K562 (cell line): ENCODE data around the gene HSD11B2.

Source experiments
- CTCF ChIP-seq, 3 experiments: IDR thresholded peaks in 2 of 3; conservative IDR thresholded peaks in 1 of 3; 2 replicates each; pipeline ENCODE4 v1.5.1; 2011 to 2012; ENCODE audit warnings: low read length in 3 of 3, mild to moderate bottlenecking in 3 of 3, control low read depth in 2 of 3, improper control_type of control experiment in 1 of 3, inconsistent platforms in 1 of 3, low read depth in 1 of 3, mixed read lengths in 1 of 3, moderate library complexity in 1 of 3; ENCODE audit not compliant: insufficient read depth in 2 of 3
- CXXC5 ChIP-seq: fragments of 250-450 bp; sonication (Bioruptor Pico); IDR thresholded peaks from 2 replicates; pipeline ENCODE4 v1.8.0; 2022; ENCODE audit warnings: inconsistent platforms, mild to moderate bottlenecking, moderate library complexity
- EP300 ChIP-seq: IDR thresholded peaks from 2 replicates; pipeline ENCODE4 v1.6.1; 2012; ENCODE audit warnings: low read length, improper control_type of control experiment
- EZH2 ChIP-seq: IDR thresholded peaks from 2 replicates; pipeline ENCODE4 v1.6.1; 2012; ENCODE audit warnings: low read depth, mild to moderate bottlenecking, inconsistent platforms, low read length, borderline replicate concordance
- GABPB1 ChIP-seq: sonication (generic); formaldehyde crosslinking; IDR thresholded peaks from 2 replicates; pipeline ENCODE4 v1.8.0; 2022; ENCODE audit warnings: mild to moderate bottlenecking, missing genetic modification reagents
- HNRNPH1 ChIP-seq: fragments of 200-400 bp; formaldehyde crosslinking; optimal IDR thresholded peaks from 2 replicates; pipeline ENCODE3; 2017; ENCODE audit warnings: low read depth, mild to moderate bottlenecking, low read length, moderate library complexity
- MAFF ChIP-seq: IDR thresholded peaks from 2 replicates; pipeline ENCODE4 v1.6.1; 2012; ENCODE audit warnings: low read length, improper control_type of control experiment
- MITF ChIP-seq: IDR thresholded peaks from 2 replicates; pipeline ENCODE4 v1.6.1; 2014; ENCODE audit warnings: antibody characterized with exemption
- NCOR1 ChIP-seq: fragments of 450-650 bp; IDR thresholded peaks from 2 replicates; pipeline ENCODE4 v1.6.1; 2016; ENCODE audit warnings: mild to moderate bottlenecking, moderate library complexity
- SETDB1 ChIP-seq: IDR thresholded peaks from one replicate; pipeline ENCODE4 v1.6.1; 2012; ENCODE audit warnings: low read length, control low read depth, inconsistent platforms
- ZNF274 ChIP-seq: IDR thresholded peaks from 2 replicates; pipeline ENCODE4 v1.6.1; 2011; ENCODE audit warnings: low read depth, mild to moderate bottlenecking, low read length, moderate library complexity, borderline replicate concordance

GRCh38 chr16:67398546-67399217 lies 32.2 kb upstream of the HSD11B2 start:
- TF ChIP-seq EZH2 (no peak), CXXC5 (CRISPR knock-in tag) (no peak), HNRNPH1 (no peak), ZNF274 (no peak), EP300 (no peak), NCOR1 (no peak), MITF (no peak), GABPB1 (no peak), CTCF (IDR thresholded peaks at IDR 0.05 in 2 of 3, conservative IDR thresholded peaks at IDR 0.05 in 1 of 3; ENCODE audit: insufficient read depth in 2 of 3, low read depth in 1 of 3, low read length in 3 of 3) (no peak), MAFF (no peak), SETDB1 (no peak)
